SK-N-SH treated with all-trans-retinoic acid at 6 μM for 48 hours (cell line): ENCODE results near the gene IGF2R.

Source experiments
- ATAC-seq: fragments of 200-7000 bp; cut with Tn5 transposase; 3 replicates; pipeline ENCODE4 v1.9.1; 2020; ENCODE audit warnings: mild to moderate bottlenecking, moderate library complexity
- ARNTL ChIP-seq: fragments of 450-650 bp; formaldehyde crosslinking; IDR thresholded peaks from 2 replicates; pipeline ENCODE4 v1.5.0; 2020; ENCODE audit warnings: low read depth, mild to moderate bottlenecking, moderate library complexity, borderline replicate concordance
- BACH2 ChIP-seq: fragments of 250-450 bp; sonication (Bioruptor Pico); IDR thresholded peaks from 2 replicates; pipeline ENCODE4 v1.9.0; 2021; ENCODE audit warnings: mild to moderate bottlenecking, borderline replicate concordance
- CREB5 ChIP-seq: fragments of 250-450 bp; sonication (Bioruptor Pico); IDR thresholded peaks from 2 replicates; pipeline ENCODE4 v1.5.1; 2020; ENCODE audit warnings: low read depth, mild to moderate bottlenecking, moderate library complexity
- CSDC2 ChIP-seq: fragments of 250-450 bp; sonication (Bioruptor Pico); IDR thresholded peaks from 2 replicates; pipeline ENCODE4 v1.5.0; 2020; ENCODE audit warnings: mild to moderate bottlenecking, moderate library complexity
- GLIS3 ChIP-seq: fragments of 250-450 bp; sonication (Bioruptor Pico); IDR thresholded peaks from 2 replicates; pipeline ENCODE4 v1.5.0; 2020; ENCODE audit warnings: mild to moderate bottlenecking, moderate library complexity
- ISL1 ChIP-seq: fragments of 250-450 bp; sonication (Bioruptor Pico); IDR thresholded peaks from 2 replicates; pipeline ENCODE4 v2.1.2; 2022; ENCODE audit warnings: mild to moderate bottlenecking, moderate library complexity
- OSR1 ChIP-seq: fragments of 250-450 bp; sonication (Bioruptor Pico); IDR thresholded peaks from 2 replicates; pipeline ENCODE4 v1.8.0; 2022; ENCODE audit warnings: moderate library complexity, mild to moderate bottlenecking, inconsistent platforms
- PATZ1 ChIP-seq: fragments of 250-450 bp; sonication (Bioruptor Pico); IDR thresholded peaks from 2 replicates; pipeline ENCODE4 v1.8.0; 2020; ENCODE audit warnings: mild to moderate bottlenecking, moderate library complexity, borderline replicate concordance
- PPARA ChIP-seq: fragments of 250-450 bp; sonication (Bioruptor Pico); IDR thresholded peaks from 2 replicates; pipeline ENCODE4 v1.5.0; 2020; ENCODE audit warnings: mild to moderate bottlenecking, borderline replicate concordance
- RARB ChIP-seq: fragments of 250-450 bp; sonication (Bioruptor Pico); IDR thresholded peaks from 2 replicates; pipeline ENCODE4 v1.8.0; 2021; ENCODE audit warnings: mild to moderate bottlenecking, moderate library complexity
- SNAI2 ChIP-seq: fragments of 250-450 bp; sonication (Bioruptor Pico); IDR thresholded peaks from 2 replicates; pipeline ENCODE4 v1.5.0; 2020; ENCODE audit warnings: mild to moderate bottlenecking, moderate library complexity
- TCF4 ChIP-seq: fragments of 250-450 bp; sonication (Bioruptor Pico); IDR thresholded peaks from 2 replicates; pipeline ENCODE4 v1.8.0; 2021; ENCODE audit warnings: mild to moderate bottlenecking, moderate library complexity, borderline replicate concordance
- TOX ChIP-seq: fragments of 250-450 bp; sonication (Bioruptor Pico); IDR thresholded peaks from 2 replicates; pipeline ENCODE4 v1.8.0; 2021; ENCODE audit warnings: mild to moderate bottlenecking, moderate library complexity, borderline replicate concordance
- TSHZ2 ChIP-seq: fragments of 250-450 bp; sonication (Bioruptor Pico); IDR thresholded peaks from 2 replicates; pipeline ENCODE4 v1.5.0; 2020; ENCODE audit warnings: mild to moderate bottlenecking, moderate library complexity
- ZFP3 ChIP-seq: fragments of 250-450 bp; sonication (Bioruptor Pico); IDR thresholded peaks from 2 replicates; pipeline ENCODE4 v1.5.0; 2020; ENCODE audit warnings: mild to moderate bottlenecking, moderate library complexity
- ZFP30 ChIP-seq: fragments of 450-650 bp; formaldehyde crosslinking; IDR thresholded peaks from 2 replicates; pipeline ENCODE4 v1.5.0; 2022; ENCODE audit warnings: mild to moderate bottlenecking, moderate library complexity
- ZNF565 ChIP-seq: fragments of 450-650 bp; formaldehyde crosslinking; conservative IDR thresholded peaks from 2 replicates; pipeline ENCODE4 v1.5.0; 2020; ENCODE audit warnings: low read depth, mild to moderate bottlenecking, moderate library complexity
- ZNF70 ChIP-seq: fragments of 450-650 bp; formaldehyde crosslinking; IDR thresholded peaks from 2 replicates; pipeline ENCODE4 v1.5.0; 2020; ENCODE audit warnings: mild to moderate bottlenecking, moderate library complexity
- ZNF8 ChIP-seq: fragments of 450-650 bp; formaldehyde crosslinking; IDR thresholded peaks from 2 replicates; pipeline ENCODE4 v1.5.0; 2020; ENCODE audit warnings: mild to moderate bottlenecking, moderate library complexity
- TF ChIP-seq, protein P1 (sequence below): fragments of 250-450 bp; sonication (Bioruptor Pico); IDR thresholded peaks from 2 replicates; pipeline ENCODE4 v1.8.0; 2021; ENCODE audit warnings: low read depth, mild to moderate bottlenecking, moderate library complexity, borderline replicate concordance

IGF2R gene

DNA sequence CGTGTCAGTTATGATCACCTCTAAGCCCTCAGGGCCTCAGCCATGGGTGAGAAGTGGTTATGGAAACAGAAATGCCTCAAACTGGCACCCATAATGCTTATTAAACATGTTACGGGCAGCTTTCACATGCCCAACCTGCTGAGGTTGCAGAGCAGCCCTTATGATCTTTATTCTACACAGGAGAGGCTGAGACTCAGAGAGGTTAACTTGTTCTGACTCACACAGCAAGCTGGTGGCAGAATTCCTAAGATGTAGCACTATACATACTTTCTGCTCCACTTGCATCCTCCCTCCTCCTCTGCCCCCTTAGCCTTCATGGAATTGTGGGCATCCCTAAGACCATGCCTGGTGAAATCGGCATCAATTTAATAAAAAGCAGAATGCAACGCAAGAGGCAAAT is 34.7 kb upstream of the IGF2R start:
- TF ChIP-seq TOX (CRISPR knock-in tag) (no peak), CSDC2 (CRISPR knock-in tag) (no peak), ZFP3 (CRISPR knock-in tag) (no peak), GLIS3 (CRISPR knock-in tag) (no peak), PPARA (CRISPR knock-in tag) (no peak), ZNF565 (CRISPR knock-in tag) (no peak), ZNF8 (CRISPR knock-in tag) (no peak), TCF4 (CRISPR knock-in tag) (no peak)
- ATAC-seq: no peak

- TF ChIP-seq CREB5 (CRISPR knock-in tag) (no peak), GLIS3 (CRISPR knock-in tag) (no peak), SNAI2 (CRISPR knock-in tag) (no peak), PATZ1 (CRISPR knock-in tag) (no peak), OSR1 (CRISPR knock-in tag) (no peak), TSHZ2 (no peak), BACH2 (CRISPR knock-in tag) (no peak), ZNF70 (no peak), TOX (CRISPR knock-in tag) (no peak), RARB (CRISPR knock-in tag) (no peak), ISL1 (no peak), ZFP30 (CRISPR knock-in tag) (no peak)
- TF ChIP-seq, protein P1, sequence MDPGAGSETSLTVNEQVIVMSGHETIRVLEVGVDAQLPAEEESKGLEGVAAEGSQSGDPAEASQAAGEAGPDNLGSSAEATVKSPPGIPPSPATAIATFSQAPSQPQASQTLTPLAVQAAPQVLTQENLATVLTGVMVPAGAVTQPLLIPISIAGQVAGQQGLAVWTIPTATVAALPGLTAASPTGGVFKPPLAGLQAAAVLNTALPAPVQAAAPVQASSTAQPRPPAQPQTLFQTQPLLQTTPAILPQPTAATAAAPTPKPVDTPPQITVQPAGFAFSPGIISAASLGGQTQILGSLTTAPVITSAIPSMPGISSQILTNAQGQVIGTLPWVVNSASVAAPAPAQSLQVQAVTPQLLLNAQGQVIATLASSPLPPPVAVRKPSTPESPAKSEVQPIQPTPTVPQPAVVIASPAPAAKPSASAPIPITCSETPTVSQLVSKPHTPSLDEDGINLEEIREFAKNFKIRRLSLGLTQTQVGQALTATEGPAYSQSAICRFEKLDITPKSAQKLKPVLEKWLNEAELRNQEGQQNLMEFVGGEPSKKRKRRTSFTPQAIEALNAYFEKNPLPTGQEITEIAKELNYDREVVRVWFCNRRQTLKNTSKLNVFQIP: no peak
- ATAC-seq: no peak
Observed at GRCh38 chr6:159935065-159935464, 33.8 kb upstream of the IGF2R start.

DNA sequence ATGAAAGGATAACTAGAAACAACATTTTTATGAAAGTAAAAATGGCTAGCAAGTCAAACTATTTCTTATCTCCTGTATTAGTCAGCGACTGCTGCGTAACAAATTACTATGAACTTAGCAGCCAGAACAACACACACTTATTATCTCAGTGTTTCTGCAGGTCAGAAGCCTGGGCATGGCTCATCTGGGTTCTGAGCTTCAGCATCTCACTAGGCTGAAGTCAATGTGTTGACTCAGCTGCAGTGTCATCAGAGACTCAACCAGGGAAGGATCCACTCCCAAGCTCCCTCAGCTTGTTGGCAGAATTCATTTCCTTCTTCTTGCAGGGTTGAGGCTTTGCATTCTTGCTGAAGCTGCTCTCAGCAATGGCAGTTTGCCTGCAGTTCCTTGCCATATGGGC is 33.2 kb upstream of the IGF2R start:
- TF ChIP-seq ARNTL (CRISPR knock-in tag): no peak
- ATAC-seq: no peak

DNA sequence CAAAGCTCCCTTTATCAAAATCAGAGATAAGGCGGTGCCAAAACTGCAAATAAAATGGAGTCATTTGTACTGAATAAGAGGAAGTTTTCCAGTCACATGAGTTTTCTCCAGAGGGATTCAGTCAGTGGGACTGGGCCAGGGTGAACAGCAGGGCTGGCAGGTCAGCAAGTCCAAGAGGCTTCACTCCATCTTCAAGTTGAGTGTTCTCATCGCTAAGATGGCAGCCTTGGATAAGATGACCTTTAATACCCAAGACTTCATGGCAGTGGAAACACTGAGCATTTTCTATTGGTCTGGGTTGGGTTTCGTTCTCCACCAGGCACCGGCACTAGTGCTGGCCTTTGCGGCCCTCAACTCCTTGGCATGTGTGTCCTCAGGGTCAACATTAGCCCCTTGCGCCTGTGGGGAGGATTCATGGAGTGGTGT is 29.3 kb upstream of the IGF2R start:
- no peak for ATAC-seq
- TF ChIP-seq TCF4 (CRISPR knock-in tag): no peak
